HCT116 (cell line): Measurements from ENCODE around the gene URI1. TPM values are rescaled to one million over a fixed set of nuclear protein-coding genes. Genes with fewer than 3 reads are reported as not detected.

Experiments
- ATAC-seq: fragments of 200-7000 bp; cut with Tn5 transposase; 2 replicates; pipeline ENCODE4 v1.9.1; 2020; ENCODE audit warnings: mild to moderate bottlenecking, moderate library complexity
- BruUV-seq: library from RNA; stranded (reverse); fragments of 400-500 nt; replicated peaks from 2 replicates; lab custom pipeline; 2021; lab: Mats Ljungman, UMichigan
- CTCF ChIA-PET: fragments of 300-600 bp; sonication (Branson Sonifier 250); formaldehyde crosslinking; loops from one replicate; lab custom pipeline; 2021; ENCODE audit warnings: antibody characterized with exemption; lab: Charles Lee
- POLR2A ChIA-PET: fragments of 300-600, 350-600 bp; sonication (Branson Sonifier 250); formaldehyde crosslinking; loops from one replicate; lab custom pipeline; 2021; ENCODE audit warnings: antibody characterized with exemption; lab: Charles Lee
- RAD21 ChIA-PET, 2 experiments: fragments of 300-600 bp; sonication (Branson Sonifier 250); formaldehyde crosslinking; loops; one replicate each; lab custom pipeline; 2023; ENCODE audit warnings: low total read pairs in 2 of 2; ENCODE audit not compliant: uncharacterized antibody in 2 of 2, unreplicated experiment in 2 of 2, low non-redundant PET in 1 of 2; lab: Charles Lee
- DNase-seq: peaks from one replicate; pipeline ENCODE4 v3.0.0-alpha.2; 2010; ENCODE audit warnings: low read depth, low spot score
- H2AFZ ChIP-seq: fragments of 200-600 bp; shearing (Covaris generic), sonication (generic); 2 replicates; pipeline ENCODE4 v1.6.1; 2017; ENCODE audit warnings: low read depth, mixed run types, mixed read lengths, antibody characterized with exemption, low read length; ENCODE audit not compliant: poor library complexity, severe bottlenecking
- H3K27ac ChIP-seq: 2 replicates; pipeline ENCODE4 v1.5.1; 2012; ENCODE audit warnings: low read depth, low read length
- H3K27me3 ChIP-seq: fragments of 200-600 bp; sonication (generic); 2 replicates; pipeline ENCODE4 v1.6.1; 2016; ENCODE audit warnings: mixed run types, low read length, mixed read lengths; ENCODE audit not compliant: insufficient read depth
- H3K36me3 ChIP-seq, 2 experiments: fragments of 200-500 bp in 1 of 2; fragments of 200-600 bp in 1 of 2; sonication (Bioruptor generic) in 1 of 2; sonication (generic) in 1 of 2; 2 replicates each; pipeline versions ENCODE4 v1.5.1 to v1.6.1; 2014 to 2016; ENCODE audit warnings: low read length in 2 of 2, inconsistent platforms in 1 of 2, mixed read lengths in 1 of 2, mixed run types in 1 of 2; ENCODE audit not compliant: insufficient read depth in 2 of 2, control insufficient read depth in 1 of 2
- H3K4me1 ChIP-seq, 2 experiments: fragments of 200-600 bp in 1 of 2; sonication (generic) in 1 of 2; 2 replicates each; pipeline versions ENCODE4 v1.5.1 to v1.6.1; 2012 to 2017; ENCODE audit warnings: low read length in 2 of 2, inconsistent platforms in 1 of 2, mild to moderate bottlenecking in 1 of 2, mixed read lengths in 1 of 2, mixed run types in 1 of 2, moderate library complexity in 1 of 2; ENCODE audit not compliant: insufficient read depth in 2 of 2, control insufficient read depth in 1 of 2
- H3K4me2 ChIP-seq: fragments of 200-600 bp; sonication (generic); 2 replicates; pipeline ENCODE4 v1.6.1; 2017; ENCODE audit warnings: mixed run types, low read length, mixed read lengths
- H3K4me3 ChIP-seq, 2 experiments: fragments of 200-600 bp in 1 of 2; sonication (generic) in 1 of 2; replicated peaks in 1 of 2; 2 replicates each; pipeline ENCODE4 v1.5.1; 2011 to 2016; ENCODE audit warnings: low read length in 2 of 2, control low read depth in 1 of 2, low read depth in 1 of 2, mild to moderate bottlenecking in 1 of 2, mixed read lengths in 1 of 2, mixed run types in 1 of 2
- H3K79me2 ChIP-seq: fragments of 200-600 bp; sonication (generic); 2 replicates; pipeline ENCODE4 v1.6.1; 2017; ENCODE audit warnings: mild to moderate bottlenecking, mixed run types, low read length, moderate library complexity, mixed read lengths; ENCODE audit not compliant: insufficient read depth
- H3K9ac ChIP-seq: fragments of 200-600 bp; sonication (generic); 2 replicates; pipeline ENCODE4 v1.6.1; 2016; ENCODE audit warnings: low read length, mixed read lengths
- H3K9me2 ChIP-seq: fragments of 200-600 bp; sonication (generic), shearing (Covaris generic); 2 replicates; pipeline ENCODE4 v1.6.1; 2017; ENCODE audit warnings: mixed run types, mild to moderate bottlenecking, moderate library complexity; ENCODE audit not compliant: insufficient read depth
- H3K9me3 ChIP-seq, 2 experiments: fragments of 200-500 bp in 1 of 2; fragments of 200-600 bp in 1 of 2; sonication (Bioruptor generic) in 1 of 2; sonication (generic) in 1 of 2; 2 replicates each; pipeline ENCODE4 v1.6.1; 2014 to 2017; ENCODE audit warnings: low read length in 2 of 2, mixed read lengths in 2 of 2, inconsistent platforms in 1 of 2, low read depth in 1 of 2, mild to moderate bottlenecking in 1 of 2, mixed run types in 1 of 2, moderate library complexity in 1 of 2; ENCODE audit not compliant: control insufficient read depth in 1 of 2, insufficient read depth in 1 of 2
- H4K20me1 ChIP-seq: fragments of 200-600 bp; sonication (generic), shearing (Covaris generic); 2 replicates; pipeline ENCODE4 v1.6.1; 2017; ENCODE audit warnings: mixed run types, mild to moderate bottlenecking, moderate library complexity; ENCODE audit not compliant: insufficient read depth
- ATF3 ChIP-seq: IDR thresholded peaks from 2 replicates; pipeline ENCODE4 v1.6.1; 2012
- CBX3 ChIP-seq: IDR thresholded peaks from 2 replicates; pipeline ENCODE4 v1.6.1; 2012; ENCODE audit warnings: low read depth
- CEBPB ChIP-seq: IDR thresholded peaks from 2 replicates; pipeline ENCODE4 v1.6.1; 2012; ENCODE audit warnings: low read depth
- CTCF ChIP-seq, 3 experiments: fragments of 200-600 bp in 1 of 3; sonication (generic) in 1 of 3; IDR thresholded peaks in 2 of 3; conservative IDR thresholded peaks in 1 of 3; 2 replicates each; pipeline ENCODE4 v1.5.1; 2012 to 2017; ENCODE audit warnings: low read depth in 2 of 3, low read length in 2 of 3, antibody characterized with exemption in 1 of 3, borderline replicate concordance in 1 of 3, control low read depth in 1 of 3, mild to moderate bottlenecking in 1 of 3, mixed read lengths in 1 of 3, mixed run types in 1 of 3, moderate library complexity in 1 of 3; ENCODE audit not compliant: insufficient read depth in 1 of 3
- EGR1 ChIP-seq: IDR thresholded peaks from 2 replicates; pipeline ENCODE4 v1.6.1; 2012; ENCODE audit warnings: low read depth
- ELF1 ChIP-seq: IDR thresholded peaks from 2 replicates; pipeline ENCODE4 v1.6.1; 2012; ENCODE audit warnings: low read depth, borderline replicate concordance
- EZH2 ChIP-seq: fragments of 200-600 bp; sonication (generic); IDR thresholded peaks from 2 replicates; pipeline ENCODE4 v1.6.1; 2017; ENCODE audit warnings: antibody characterized with exemption, mixed run types
- EZH2phosphoT487 ChIP-seq: fragments of 200-600 bp; IDR thresholded peaks from 2 replicates; pipeline ENCODE4 v1.6.1; 2018; ENCODE audit warnings: antibody characterized with exemption, borderline replicate concordance
- FOSL1 ChIP-seq: IDR thresholded peaks from 2 replicates; pipeline ENCODE4 v1.6.1; 2012; ENCODE audit warnings: low read depth
- JUND ChIP-seq: IDR thresholded peaks from 2 replicates; pipeline ENCODE4 v1.6.1; 2012
- MAX ChIP-seq: IDR thresholded peaks from 2 replicates; pipeline ENCODE4 v1.6.1; 2012
- POLR2AphosphoS5 ChIP-seq: IDR thresholded peaks from 2 replicates; pipeline ENCODE4 v1.6.1; 2011; ENCODE audit warnings: mild to moderate bottlenecking, low read depth, low read length, moderate library complexity
- RAD21 ChIP-seq: IDR thresholded peaks from 2 replicates; pipeline ENCODE4 v1.6.1; 2012; ENCODE audit warnings: low read depth, mild to moderate bottlenecking
- REST ChIP-seq: IDR thresholded peaks from 2 replicates; pipeline ENCODE4 v1.6.1; 2012; ENCODE audit warnings: low read depth
- YY1 ChIP-seq: IDR thresholded peaks from 2 replicates; pipeline ENCODE4 v1.6.1; 2011; ENCODE audit warnings: low read length, low read depth, moderate library complexity, mild to moderate bottlenecking; ENCODE audit not compliant: insufficient replicate concordance; ENCODE audit errors: extremely low read depth
- ZBTB33 ChIP-seq: IDR thresholded peaks from 2 replicates; pipeline ENCODE4 v1.6.1; 2011; ENCODE audit warnings: mild to moderate bottlenecking, low read length, moderate library complexity; ENCODE audit not compliant: insufficient replicate concordance; ENCODE audit errors: extremely low read depth
- ZFX ChIP-seq: fragments of 450-650 bp; IDR thresholded peaks from 2 replicates; pipeline ENCODE4 v1.6.1; 2017
- ZNF274 ChIP-seq: fragments of 200-500 bp; sonication (Bioruptor generic); IDR thresholded peaks from 2 replicates; pipeline ENCODE4 v1.6.1; 2014; ENCODE audit warnings: mild to moderate bottlenecking, low read depth, low read length, inconsistent platforms
- intact Hi-C: fragments of 100-400 bp; cut with micrococcal nuclease; formaldehyde crosslinking; loops from 2 replicates; pipeline ENCODE4 v1.10.0; 2022
- total RNA-seq: library from RNA; stranded (reverse); gene quantifications from one replicate; pipeline ENCODE4 v1.2.1, GENCODE V29; 2021; ENCODE audit not compliant: unreplicated experiment

Gene URI1
- total RNA-seq, 1 experiment from 2014 or later = 51.4 TPM

- Histone ChIP-seq H3K9me2 (no peaks in the 10 kb centered on the region), H3K4me1 (no peaks in the 10 kb centered on the region), H3K27ac (no peak overlapping the region), H3K4me2 (no peak overlapping the region), H2AFZ (no peak overlapping the region), H3K27me3 (no peaks in the 10 kb centered on the region), H3K9me3 (no peaks in the 10 kb centered on the region), H3K79me2 (peaks cover 95% of the 10 kb centered on the region), H4K20me1 (peaks cover 12% of the 10 kb centered on the region; the same call in 1 of the 2 replicates), H3K9ac (no peak overlapping the region), H3K36me3 (no peaks in the 10 kb centered on the region), H3K4me3 (no peak overlapping the region)
- BruUV-seq = no TSS peak
- POLR2A ChIA-PET = no interaction called here
- DNase-seq (no peak), ATAC-seq (no peak)
- intact Hi-C loops = no loop called here
- CTCF ChIA-PET = no interaction called here
- TF ChIP-seq ZBTB33 (no peak), CTCF (IDR thresholded peaks at IDR 0.05 in 2 of 3, conservative IDR thresholded peaks at IDR 0.05 in 1 of 3; ENCODE audit: borderline replicate concordance in 1 of 3, insufficient read depth in 1 of 3, low read depth in 2 of 3, low read length in 2 of 3) (no peak), EZH2phosphoT487 (no peak), RAD21 (no peak), CEBPB (no peak), REST (no peak), ELF1 (no peak), YY1 (no peak), CBX3 (no peak), JUND (no peak), POLR2AphosphoS5 (no peak), FOSL1 (no peak), ZFX (no peak), ZNF274 (no peak), MAX (no peak), ATF3 (no peak), EGR1 (no peak), EZH2 (no peak)
- RAD21 ChIA-PET = no interaction called here
Observed at GRCh38 chr19:29978080-29978479, 36.0 kb downstream of the URI1 start.
